Kidney capillary endothelial cell (primary cell): ENCODE results near the gene HHATL.
A peak's percentile ranks its signal among the peaks of the same experiment; 100 is the strongest.

Experiments
- DNase-seq: peaks from one replicate; pipeline ENCODE4 v3.0.0-alpha.2; 2018; ENCODE audit warnings: low spot score

HHATL gene

GRCh38 chr3:42684632-42685362 is 17.8 kb downstream of the HHATL start:
- DNase-seq: no peak

- peak; percentile 86 for DNase-seq
Measured at GRCh38 chr3:42683875-42684598, 18.6 kb downstream of the HHATL start.

GRCh38 chr3:42682301-42683070 is 20.1 kb downstream of the HHATL start:
- no peak for DNase-seq

- no peak for DNase-seq
Measured at GRCh38 chr3:42681361-42682038, 21.1 kb downstream of the HHATL start.

- DNase-seq: no peak
Measured at GRCh38 chr3:42680806-42681205, 21.8 kb downstream of the HHATL start.

- DNase-seq: no peak
Measured at GRCh38 chr3:42680271-42680670, 22.3 kb downstream of the HHATL start.

GRCh38 chr3:42678447-42678846 is 24.2 kb downstream of the HHATL start:
- no peak for DNase-seq

GRCh38 chr3:42675909-42676308 is 26.7 kb downstream of the HHATL start:
- DNase-seq: no peak

- DNase-seq: no peak
Measured at GRCh38 chr3:42674146-42674545, 28.5 kb downstream of the HHATL start.

- no peak for DNase-seq
Measured at GRCh38 chr3:42673082-42673481, 29.5 kb downstream of the HHATL start.

GRCh38 chr3:42672515-42672914 is 30.1 kb downstream of the HHATL start:
- DNase-seq: no peak

GRCh38 chr3:42670670-42671069 is 31.9 kb downstream of the HHATL start:
- no peak for DNase-seq

- DNase-seq: no peak
Measured at GRCh38 chr3:42670051-42670576, 32.5 kb downstream of the HHATL start.

GRCh38 chr3:42668793-42669217 is 33.8 kb downstream of the HHATL start:
- DNase-seq: no peak

GRCh38 chr3:42668413-42668760 is 34.2 kb downstream of the HHATL start:
- DNase-seq: no peak

GRCh38 chr3:42667523-42668412 is 34.8 kb downstream of the HHATL start:
- DNase-seq: no peak

- no peak for DNase-seq
Measured at GRCh38 chr3:42667096-42667522, 35.5 kb downstream of the HHATL start.

GRCh38 chr3:42666577-42666998 is 36.0 kb downstream of the HHATL start:
- no peak for DNase-seq

- no peak for DNase-seq
Measured at GRCh38 chr3:42666022-42666421, 36.6 kb downstream of the HHATL start.

GRCh38 chr3:42665050-42665878 is 37.3 kb downstream of the HHATL start:
- no peak for DNase-seq
